ENCODE measurements around the gene IGF2.

Gene IGF2

DNA sequence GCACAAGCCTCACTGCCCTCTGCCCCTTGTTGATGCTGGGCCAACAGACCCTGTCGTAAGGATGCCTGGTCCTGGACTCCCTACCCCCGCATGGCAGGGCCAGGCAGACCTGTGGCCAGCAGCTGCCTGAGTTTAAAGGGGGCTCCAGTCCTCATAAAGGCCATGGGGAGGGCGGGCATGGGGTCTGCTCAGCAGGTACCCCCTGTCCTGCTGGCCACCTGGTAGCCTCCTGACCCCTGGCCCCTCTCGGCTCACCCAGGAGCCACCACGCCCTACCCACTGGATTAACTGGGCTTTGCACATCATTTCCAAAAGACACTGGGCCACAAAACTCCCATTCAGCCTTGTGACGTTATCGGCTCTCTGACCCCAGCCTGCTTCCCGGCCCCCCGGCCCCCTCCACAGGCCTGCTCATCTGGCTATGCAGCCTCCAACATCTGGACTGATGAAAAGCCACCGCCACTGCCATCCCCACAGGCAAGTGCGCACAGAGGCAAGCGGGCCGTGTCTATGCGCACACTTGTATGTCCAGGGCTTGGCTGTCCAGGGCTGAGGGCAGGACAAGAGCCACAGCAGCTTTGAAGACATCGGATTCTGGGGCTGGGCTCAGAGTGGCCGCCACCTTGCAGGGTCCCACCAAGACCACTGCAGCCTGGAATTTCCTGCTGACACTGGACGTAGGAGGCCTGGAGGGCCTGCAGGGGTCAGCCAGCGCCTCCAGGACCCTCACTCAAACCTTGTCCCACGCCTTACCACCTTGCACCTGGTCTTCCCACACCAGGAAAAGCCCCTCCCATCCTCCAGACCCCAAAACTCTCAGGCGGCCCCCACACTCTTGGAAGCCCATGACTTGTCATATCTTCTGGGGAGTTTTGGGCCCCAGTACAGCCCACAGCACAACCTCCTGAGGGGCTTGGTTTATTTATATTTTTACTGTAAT lies 48.7 kb downstream of the IGF2 start:
- TF ChIP-seq POLR2AphosphoS5 (IDR thresholded peaks at IDR 0.05; ENCODE audit: borderline replicate concordance, low read depth, low read length): no peak
- no peak for TF ChIP-seq FOXP2 (optimal IDR thresholded peaks at IDR 0.05; ENCODE audit: control extremely low read depth, extremely low read length, insufficient read depth)
- no peak for TF ChIP-seq EZH2 (IDR thresholded peaks at IDR 0.05)
- H3K4me3 ChIP-seq: no peak overlapping the region
- no peak for DNase-seq (ENCODE audit: low read depth, low spot score)
- H3K27ac ChIP-seq: no peak overlapping the region
- H3K9ac ChIP-seq (ENCODE audit: insufficient read length): no peak overlapping the region
- no peaks in the 10 kb centered on the region for H3K9me3 ChIP-seq (ENCODE audit: low read depth, low read length)
- no peaks in the 10 kb centered on the region for H3K36me3 ChIP-seq (ENCODE audit: insufficient read depth, low read length)

DNA sequence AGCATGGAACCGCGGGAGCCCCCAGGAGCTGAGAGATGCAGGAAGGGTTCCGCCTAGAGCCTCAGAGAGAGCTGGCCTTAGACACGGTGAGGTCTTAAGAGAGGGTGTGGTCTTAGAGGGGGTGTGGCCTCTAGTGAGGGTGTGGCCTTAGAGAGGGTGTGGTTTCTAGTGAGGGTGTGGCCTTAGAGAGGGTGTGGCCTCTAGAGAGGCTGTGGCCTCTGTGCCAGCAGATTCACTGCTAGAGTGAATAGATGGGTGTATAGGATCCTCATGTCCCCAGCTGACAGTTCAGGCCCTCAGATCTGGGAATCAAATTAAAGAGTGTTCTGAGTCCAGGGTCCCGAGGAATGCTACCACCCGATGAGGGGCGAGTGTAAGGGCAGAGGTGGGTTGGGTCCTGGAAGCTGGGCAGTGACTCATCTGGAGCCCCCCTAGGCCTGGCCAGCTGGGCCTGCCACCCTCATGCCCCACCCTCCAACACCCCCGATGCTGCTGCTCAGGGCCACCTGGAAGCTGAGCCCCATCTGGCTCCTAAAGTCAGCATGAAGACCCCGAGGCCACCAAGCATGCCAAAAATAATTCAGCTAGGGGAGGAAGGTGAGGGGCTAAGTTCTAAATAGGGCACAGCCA lies 49.5 kb downstream of the IGF2 start:
- H3K4me3 ChIP-seq: no peak overlapping the region
- no peak overlapping the region for H3K27ac ChIP-seq
- peak; percentile 1 for DNase-seq (ENCODE audit: low read depth, low spot score)
- no peaks in the 10 kb centered on the region for H3K9me3 ChIP-seq (ENCODE audit: low read depth, low read length)
- H3K36me3 ChIP-seq (ENCODE audit: insufficient read depth, low read length): no peaks in the 10 kb centered on the region
- TF ChIP-seq FOXP2 (optimal IDR thresholded peaks at IDR 0.05; ENCODE audit: control extremely low read depth, extremely low read length, insufficient read depth) (no peak), EZH2 (IDR thresholded peaks at IDR 0.05) (no peak), POLR2AphosphoS5 (IDR thresholded peaks at IDR 0.05; ENCODE audit: borderline replicate concordance, low read depth, low read length) (no peak)
- no peak overlapping the region for H3K9ac ChIP-seq (ENCODE audit: insufficient read length)

DNA sequence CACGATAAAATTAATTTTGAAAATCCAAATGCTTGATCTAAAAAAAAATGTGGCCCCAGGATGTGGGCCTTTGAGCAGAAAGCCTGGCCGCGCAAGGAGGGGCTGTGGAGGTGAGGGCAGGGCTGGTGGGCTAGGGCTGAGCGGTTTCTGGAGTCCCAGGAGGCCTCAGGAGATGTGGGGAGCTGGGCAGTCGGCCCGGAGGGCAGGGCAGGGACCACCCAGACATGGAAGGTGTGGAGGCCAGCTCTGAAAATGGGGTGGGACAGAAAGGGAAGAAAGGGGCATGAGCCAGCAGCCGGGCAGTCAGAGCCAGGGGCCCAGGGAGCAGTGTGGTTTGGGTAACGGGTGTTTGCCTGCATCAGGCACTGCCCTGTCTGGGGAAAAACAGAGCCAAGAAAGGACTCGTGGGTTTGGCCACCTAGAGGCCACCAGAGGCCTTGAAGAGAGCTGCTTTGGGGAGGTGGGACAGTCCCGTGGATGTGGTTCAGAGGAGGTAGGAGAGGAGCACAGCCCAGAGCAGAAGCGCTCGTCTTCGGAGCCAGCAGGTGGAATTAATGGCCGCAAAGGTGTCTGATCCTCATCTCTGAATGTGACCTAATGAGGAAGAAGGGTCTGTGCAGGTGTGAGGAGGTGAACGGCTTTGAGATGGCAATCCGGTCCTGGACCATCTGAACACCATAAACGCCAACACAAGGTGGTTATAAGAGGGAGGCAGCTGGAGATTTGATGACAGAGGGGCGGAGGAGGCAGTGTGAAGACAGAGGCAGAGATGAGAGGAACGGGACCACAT lies 50.2 kb downstream of the IGF2 start:
- TF ChIP-seq POLR2AphosphoS5 (IDR thresholded peaks at IDR 0.05; ENCODE audit: borderline replicate concordance, low read depth, low read length) (no peak), FOXP2 (optimal IDR thresholded peaks at IDR 0.05; ENCODE audit: control extremely low read depth, extremely low read length, insufficient read depth) (no peak)
- H3K9me3 ChIP-seq (ENCODE audit: low read depth, low read length): no peaks in the 10 kb centered on the region
- H3K9ac ChIP-seq (ENCODE audit: insufficient read length): no peak overlapping the region
- H3K36me3 ChIP-seq (ENCODE audit: insufficient read depth, low read length): no peaks in the 10 kb centered on the region
- no peak overlapping the region for H3K4me3 ChIP-seq
- no peak for DNase-seq (ENCODE audit: low read depth, low spot score)
- no peak overlapping the region for H3K27ac ChIP-seq

DNA sequence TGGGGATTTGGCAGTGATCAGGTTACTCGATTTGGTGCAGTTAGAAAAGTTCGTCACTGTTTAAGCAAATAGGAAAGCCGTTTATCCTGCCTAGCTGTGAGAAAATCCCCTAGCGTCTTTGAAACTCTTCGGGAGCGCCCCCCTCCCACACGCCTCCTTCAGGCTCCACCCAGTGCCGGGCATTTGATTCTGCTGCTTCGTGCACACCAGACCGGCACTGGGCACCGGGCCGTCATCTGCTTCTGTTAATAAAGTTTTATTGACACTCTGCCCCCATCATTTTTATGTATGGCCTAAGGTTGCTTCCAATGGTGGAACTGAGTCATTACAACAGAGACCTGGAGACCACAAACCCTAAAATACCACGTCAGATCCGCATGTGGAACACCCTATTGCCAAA lies 50.9 kb downstream of the IGF2 start:
- no peak overlapping the region for H3K27ac ChIP-seq
- H3K9ac ChIP-seq (ENCODE audit: insufficient read length): no peak overlapping the region
- no peak for DNase-seq (ENCODE audit: low read depth, low spot score)
- H3K9me3 ChIP-seq (ENCODE audit: low read depth, low read length): no peaks in the 10 kb centered on the region
- TF ChIP-seq FOXP2 (optimal IDR thresholded peaks at IDR 0.05; ENCODE audit: control extremely low read depth, extremely low read length, insufficient read depth) (no peak), EZH2 (IDR thresholded peaks at IDR 0.05) (no peak), POLR2AphosphoS5 (IDR thresholded peaks at IDR 0.05; ENCODE audit: borderline replicate concordance, low read depth, low read length) (no peak)
- H3K36me3 ChIP-seq (ENCODE audit: insufficient read depth, low read length): no peaks in the 10 kb centered on the region
- no peak overlapping the region for H3K4me3 ChIP-seq

DNA sequence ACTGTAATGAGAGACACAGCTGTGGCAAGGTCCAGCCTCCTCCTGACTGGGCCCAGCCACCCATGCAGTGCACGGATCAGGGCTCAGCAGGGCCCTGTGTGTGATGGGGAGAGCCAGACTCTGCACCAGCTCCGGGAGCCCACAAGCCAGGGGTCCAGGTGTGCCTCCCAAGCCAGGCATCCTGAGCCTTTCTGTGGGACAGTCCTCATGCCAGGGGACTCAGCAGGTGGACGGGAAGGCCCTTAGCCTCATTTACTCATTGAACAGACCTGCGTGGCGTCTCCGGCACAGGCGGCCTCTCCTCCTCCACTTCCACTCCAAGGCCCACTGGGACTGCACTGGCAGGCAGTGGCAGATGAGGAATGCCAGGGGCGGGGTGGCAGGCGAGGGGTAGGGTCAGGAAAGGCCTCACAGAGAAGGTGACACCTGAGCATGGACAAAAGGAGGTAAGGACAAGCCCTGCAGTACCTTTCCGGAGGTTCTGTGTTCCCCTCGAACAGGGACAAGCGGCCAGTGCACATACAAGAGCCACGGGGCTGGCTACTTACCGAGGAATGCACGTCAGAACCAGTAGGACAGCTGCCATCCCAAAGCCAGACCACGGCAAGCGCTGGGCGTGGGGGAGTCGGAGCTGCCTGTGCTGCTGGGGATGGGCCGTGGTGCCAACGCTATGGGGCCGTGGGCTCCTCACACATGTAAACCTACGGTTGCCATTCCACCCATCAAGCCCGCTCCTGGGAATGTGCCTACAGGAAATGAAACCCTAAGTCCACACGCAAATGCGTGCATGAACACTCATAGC lies 52.7 kb downstream of the IGF2 start:
- H3K36me3 ChIP-seq (ENCODE audit: insufficient read depth, low read length): no peaks in the 10 kb centered on the region
- no peaks in the 10 kb centered on the region for H3K9me3 ChIP-seq (ENCODE audit: low read depth, low read length)
- TF ChIP-seq EZH2 (IDR thresholded peaks at IDR 0.05) (no peak), FOXP2 (optimal IDR thresholded peaks at IDR 0.05; ENCODE audit: control extremely low read depth, extremely low read length, insufficient read depth) (no peak), POLR2AphosphoS5 (IDR thresholded peaks at IDR 0.05; ENCODE audit: borderline replicate concordance, low read depth, low read length) (no peak)
- no peak for DNase-seq (ENCODE audit: low read depth, low spot score)
- no peak overlapping the region for H3K9ac ChIP-seq (ENCODE audit: insufficient read length)
- H3K4me3 ChIP-seq: no peak overlapping the region
- H3K27ac ChIP-seq: no peak overlapping the region

DNA sequence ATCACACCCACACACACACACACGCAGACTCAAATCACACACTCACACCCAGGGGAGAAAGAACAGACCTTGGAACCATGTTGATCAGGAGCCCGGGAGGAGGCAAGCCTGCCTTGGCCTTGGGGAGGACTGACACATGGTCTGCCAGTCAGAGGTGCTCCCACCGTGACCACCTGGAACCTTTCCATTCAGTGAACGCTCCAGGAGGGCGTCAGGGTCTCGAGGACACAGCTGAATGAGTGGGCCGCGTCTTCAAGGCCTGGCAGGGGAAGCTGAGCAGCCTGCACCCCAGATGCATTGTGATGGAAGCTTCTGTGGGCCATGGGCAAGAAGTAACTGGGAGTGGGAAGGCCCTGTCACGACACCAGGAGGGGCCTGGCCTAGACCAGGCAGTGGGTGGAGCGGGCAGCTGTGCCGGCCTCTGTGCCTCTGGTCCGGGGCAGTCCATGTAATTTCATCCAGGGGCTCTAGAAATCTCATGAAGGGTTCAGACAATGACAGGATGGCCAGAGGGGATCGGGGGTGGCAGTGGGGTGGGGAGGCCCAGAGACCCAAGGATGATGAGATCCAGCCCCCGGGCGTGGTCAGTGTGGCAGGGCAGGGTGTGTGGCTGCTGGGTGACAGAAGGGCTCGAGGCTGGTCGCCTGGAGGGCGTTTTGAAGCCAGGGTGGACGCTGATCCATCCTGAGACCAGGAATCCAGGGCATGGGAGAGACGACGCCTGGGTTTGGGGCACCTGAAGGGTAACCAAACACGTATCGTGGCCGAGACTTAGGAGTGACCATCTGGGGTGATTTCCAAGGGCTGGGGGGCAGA lies 53.7 kb downstream of the IGF2 start:
- TF ChIP-seq EZH2 (IDR thresholded peaks at IDR 0.05) (no peak), POLR2AphosphoS5 (IDR thresholded peaks at IDR 0.05; ENCODE audit: borderline replicate concordance, low read depth, low read length) (no peak), FOXP2 (optimal IDR thresholded peaks at IDR 0.05; ENCODE audit: control extremely low read depth, extremely low read length, insufficient read depth) (no peak)
- Histone ChIP-seq H3K27ac (no peak overlapping the region), H3K36me3 (ENCODE audit: insufficient read depth, low read length) (no peaks in the 10 kb centered on the region), H3K9ac (ENCODE audit: insufficient read length) (no peak overlapping the region), H3K4me3 (no peak overlapping the region), H3K9me3 (ENCODE audit: low read depth, low read length) (no peaks in the 10 kb centered on the region)
- no peak for DNase-seq (ENCODE audit: low read depth, low spot score)

DNA sequence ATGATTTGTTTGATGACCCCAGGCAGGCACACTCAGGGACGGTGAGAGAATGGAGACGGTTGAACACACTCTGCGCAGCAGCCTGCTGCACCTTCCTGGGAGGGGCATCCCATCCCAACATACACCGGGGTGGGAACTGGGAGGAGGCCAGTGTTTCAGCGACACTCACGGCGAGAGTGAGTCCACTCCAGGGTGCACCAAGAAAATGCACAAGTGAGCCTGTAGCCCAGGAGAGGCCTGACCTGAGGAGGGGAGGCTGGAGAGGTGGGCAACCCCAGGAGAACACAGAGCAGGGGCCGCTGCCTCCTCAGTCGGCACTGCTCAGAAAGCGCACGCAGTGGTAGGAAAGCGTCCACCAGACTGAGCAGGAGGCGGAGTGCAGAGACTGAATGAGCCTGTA lies 54.5 kb downstream of the IGF2 start:
- no peaks in the 10 kb centered on the region for H3K36me3 ChIP-seq (ENCODE audit: insufficient read depth, low read length)
- DNase-seq (ENCODE audit: low read depth, low spot score): no peak
- H3K9ac ChIP-seq (ENCODE audit: insufficient read length): no peak overlapping the region
- no peaks in the 10 kb centered on the region for H3K9me3 ChIP-seq (ENCODE audit: low read depth, low read length)
- no peak for TF ChIP-seq FOXP2 (optimal IDR thresholded peaks at IDR 0.05; ENCODE audit: control extremely low read depth, extremely low read length, insufficient read depth)
- TF ChIP-seq EZH2 (IDR thresholded peaks at IDR 0.05): no peak
- no peak for TF ChIP-seq POLR2AphosphoS5 (IDR thresholded peaks at IDR 0.05; ENCODE audit: borderline replicate concordance, low read depth, low read length)
- no peak overlapping the region for H3K27ac ChIP-seq
- no peak overlapping the region for H3K4me3 ChIP-seq

All from SK-N-MC (cell line).